BLaER1 (cell line): ENCODE results near the gene RNF5.

Source experiments
- H3K27ac ChIP-seq: shearing (Covaris generic); formaldehyde crosslinking; 2 replicates; pipeline ENCODE4 v1.8.1; 2022
- H3K27me3 ChIP-seq: shearing (Covaris generic); formaldehyde crosslinking; 2 replicates; pipeline ENCODE4 v1.8.1; 2022
- H3K36me3 ChIP-seq: shearing (Covaris generic); formaldehyde crosslinking; 2 replicates; pipeline ENCODE4 v1.8.1; 2022
- H3K4me1 ChIP-seq: shearing (Covaris generic); formaldehyde crosslinking; 2 replicates; pipeline ENCODE4 v1.8.1; 2022
- H3K4me2 ChIP-seq: shearing (Covaris generic); formaldehyde crosslinking; 2 replicates; pipeline ENCODE4 v1.8.1; 2022
- H3K4me3 ChIP-seq: shearing (Covaris generic); formaldehyde crosslinking; 2 replicates; pipeline ENCODE4 v1.8.1; 2022
- H3K9ac ChIP-seq: shearing (Covaris generic); formaldehyde crosslinking; 2 replicates; pipeline ENCODE4 v1.8.1; 2022
- H3K9me3 ChIP-seq: shearing (Covaris generic); formaldehyde crosslinking; 2 replicates; pipeline ENCODE4 v1.8.1; 2022
- H4K20me1 ChIP-seq: shearing (Covaris generic); formaldehyde crosslinking; 2 replicates; pipeline ENCODE4 v1.8.1; 2022
- Cebpa-rat ChIP-seq: shearing (Covaris generic); IDR thresholded peaks from 2 replicates; pipeline ENCODE4 v1.8.1; 2022

RNF5 gene

GRCh38 chr6:32146287-32146686 is 31.9 kb upstream of the RNF5 start:
- H3K4me1 ChIP-seq, result no peaks in the 10 kb centered on the region
- TF ChIP-seq Cebpa-rat, result no peak
- H3K27me3 ChIP-seq, result peaks cover 8% of the 10 kb centered on the region; the same call in 1 of the 2 replicates
- H3K9ac ChIP-seq, result no peak overlapping the region
- H4K20me1 ChIP-seq, result no peaks in the 10 kb centered on the region
- H3K9me3 ChIP-seq, result peaks cover 7% of the 10 kb centered on the region
- H3K4me3 ChIP-seq, result no peak overlapping the region
- H3K4me2 ChIP-seq, result no peak overlapping the region
- no peak overlapping the region for H3K27ac ChIP-seq
- no peaks in the 10 kb centered on the region for H3K36me3 ChIP-seq

- Histone ChIP-seq H3K4me1 (no peaks in the 10 kb centered on the region), H3K4me3 (no peak overlapping the region), H3K9me3 (peaks cover 7% of the 10 kb centered on the region), H3K36me3 (no peaks in the 10 kb centered on the region), H4K20me1 (no peaks in the 10 kb centered on the region), H3K4me2 (no peak overlapping the region), H3K9ac (no peak overlapping the region), H3K27me3 (peaks cover 8% of the 10 kb centered on the region; the same call in 1 of the 2 replicates), H3K27ac (no peak overlapping the region)
- no peak for TF ChIP-seq Cebpa-rat
Measured at GRCh38 chr6:32146687-32147086, 31.5 kb upstream of the RNF5 start.

GRCh38 chr6:32147401-32148132 is 30.6 kb upstream of the RNF5 start:
- TF ChIP-seq Cebpa-rat, result no peak
- Histone ChIP-seq H3K9ac (no peak overlapping the region), H3K27ac (no peak overlapping the region), H3K36me3 (no peaks in the 10 kb centered on the region), H3K9me3 (peaks cover 7% of the 10 kb centered on the region), H4K20me1 (no peaks in the 10 kb centered on the region), H3K4me1 (peaks cover 8% of the 10 kb centered on the region), H3K27me3 (peaks cover 8% of the 10 kb centered on the region; the same call in 1 of the 2 replicates), H3K4me3 (no peak overlapping the region), H3K4me2 (no peak overlapping the region)

GRCh38 chr6:32148289-32149091 is 29.7 kb upstream of the RNF5 start:
- H3K9ac ChIP-seq, result no peak overlapping the region
- no peak overlapping the region for H3K4me3 ChIP-seq
- no peaks in the 10 kb centered on the region for H3K36me3 ChIP-seq
- TF ChIP-seq Cebpa-rat, result no peak
- H3K27me3 ChIP-seq, result peaks cover 8% of the 10 kb centered on the region; the same call in 1 of the 2 replicates
- no peaks in the 10 kb centered on the region for H4K20me1 ChIP-seq
- H3K4me2 ChIP-seq, result no peak overlapping the region
- peaks cover 17% of the 10 kb centered on the region for H3K4me1 ChIP-seq
- H3K27ac ChIP-seq, result no peak overlapping the region
- peaks cover 7% of the 10 kb centered on the region for H3K9me3 ChIP-seq

- no peak overlapping the region for H3K9ac ChIP-seq
- H3K27me3 ChIP-seq, result peaks cover 8% of the 10 kb centered on the region; the same call in 1 of the 2 replicates
- no peaks in the 10 kb centered on the region for H4K20me1 ChIP-seq
- TF ChIP-seq Cebpa-rat, result no peak
- peaks cover 17% of the 10 kb centered on the region for H3K4me1 ChIP-seq
- no peak overlapping the region for H3K27ac ChIP-seq
- H3K36me3 ChIP-seq, result no peaks in the 10 kb centered on the region
- no peak overlapping the region for H3K4me2 ChIP-seq
- H3K9me3 ChIP-seq, result peaks cover 7% of the 10 kb centered on the region
- no peak overlapping the region for H3K4me3 ChIP-seq
Measured at GRCh38 chr6:32149092-32149755, 29.0 kb upstream of the RNF5 start.

- Histone ChIP-seq H3K9me3 (peaks cover 7% of the 10 kb centered on the region), H3K4me2 (no peak overlapping the region), H3K27me3 (peaks cover 8% of the 10 kb centered on the region; the same call in 1 of the 2 replicates), H3K4me3 (no peak overlapping the region), H3K27ac (no peak overlapping the region), H4K20me1 (0 out of 2 replicates have a peak, but pooled peaks cover 6% of the 10 kb centered on the region), H3K4me1 (peaks cover 23% of the 10 kb centered on the region), H3K9ac (no peak overlapping the region), H3K36me3 (no peaks in the 10 kb centered on the region)
- TF ChIP-seq Cebpa-rat, result no peak
Measured at GRCh38 chr6:32149932-32150870, 28.0 kb upstream of the RNF5 start.

GRCh38 chr6:32151181-32151862 is 26.9 kb upstream of the RNF5 start:
- no peak for TF ChIP-seq Cebpa-rat
- Histone ChIP-seq H3K4me3 (no peak overlapping the region), H3K36me3 (peaks cover 9% of the 10 kb centered on the region), H3K9ac (no peak overlapping the region), H3K4me1 (peaks cover 29% of the 10 kb centered on the region), H3K27me3 (peaks cover 8% of the 10 kb centered on the region; the same call in 1 of the 2 replicates), H3K4me2 (0 out of 2 replicates have a peak overlapping the region, but pooled peaks have one; percentile 12), H3K9me3 (peaks cover 7% of the 10 kb centered on the region), H3K27ac (no peak overlapping the region), H4K20me1 (0 out of 2 replicates have a peak, but pooled peaks cover 11% of the 10 kb centered on the region)
